ENCODE data around the gene HCRTR1.

GRCh38 chr1:31626223-31627207, 9.0 kb downstream of the HCRTR1 start:
- TF ChIP-seq POLR2A (IDR thresholded peaks at IDR 0.05) (no peak), CTCF (IDR thresholded peaks at IDR 0.05) (no peak)

All from upper lobe of left lung (tissue), 4 donors.